Lung (tissue), 12 donors: ENCODE results near the gene TLE2. TPM values are rescaled to one million over a fixed set of nuclear protein-coding genes. Genes with fewer than 3 reads are reported as not detected.

Experiments
- ATAC-seq: fragments of 200-7000 bp; cut with Tn5 transposase; one replicate; pipeline ENCODE4 v1.9.1; 2020; ENCODE audit warnings: moderate number of reproducible peaks; ENCODE audit not compliant: insufficient read depth, low FRiP score
- DNase-seq, 3 donors: peaks; one replicate each; pipeline ENCODE4 v3.0.0-alpha.2; 2013 to 2017
- H3K27ac ChIP-seq, 2 donors: one replicate each; pipeline ENCODE4 v1.5.1; 2013; ENCODE audit warnings: mild to moderate bottlenecking in 2 of 2, moderate library complexity in 2 of 2, control low read depth in 1 of 2, inconsistent platforms in 1 of 2, low read depth in 1 of 2, low read length in 1 of 2
- H3K27me3 ChIP-seq, 3 donors: one replicate each; pipeline ENCODE4 v1.5.1; 2013; ENCODE audit warnings: low read length in 2 of 3; ENCODE audit not compliant: control insufficient read depth in 3 of 3, insufficient read depth in 3 of 3
- H3K36me3 ChIP-seq, 4 donors: one replicate each; pipeline ENCODE4 v1.5.1; 2013; ENCODE audit warnings: low read length in 4 of 4, mild to moderate bottlenecking in 1 of 4, moderate library complexity in 1 of 4; ENCODE audit not compliant: control insufficient read depth in 4 of 4, insufficient read depth in 4 of 4
- H3K4me1 ChIP-seq, 5 donors: one replicate each; pipeline ENCODE4 v1.5.1; 2013; ENCODE audit warnings: low read length in 5 of 5, mild to moderate bottlenecking in 2 of 5, moderate library complexity in 1 of 5; ENCODE audit not compliant: control insufficient read depth in 5 of 5, insufficient read depth in 5 of 5
- H3K4me3 ChIP-seq: one replicate; pipeline ENCODE4 v1.5.1; 2013; ENCODE audit warnings: mild to moderate bottlenecking, control low read depth, moderate library complexity
- H3K9ac ChIP-seq, 2 donors: one replicate each; pipeline ENCODE4 v1.5.1; 2013; ENCODE audit warnings: low read length in 2 of 2, control low read depth in 1 of 2; ENCODE audit not compliant: insufficient read depth in 1 of 2
- H3K9me3 ChIP-seq, 4 donors: one replicate each; pipeline ENCODE4 v1.5.1; 2013; ENCODE audit warnings: low read length in 3 of 4, mild to moderate bottlenecking in 1 of 4, moderate library complexity in 1 of 4; ENCODE audit not compliant: control insufficient read depth in 4 of 4, insufficient read depth in 3 of 4
- whole genome bisulfite sequencing, 2 donors: extraction: QIAGEN DNeasy Blood & Tissue Kit; methylation state at CpG; one replicate each; pipeline ENCODE4 v1.1.7; 2013; 5-methylcytosine and 5-hydroxymethylcytosine counted together
- polyA plus RNA-seq, 2 donors: library from polyadenylated mRNA; stranded (reverse); fragments of 200-250 nt; gene quantifications; one replicate each; pipeline ENCODE4 v1.2.1, GENCODE V29; 2013
- total RNA-seq, 2 donors: library from RNA; depleted of rRNA in 1 of 2; stranded (reverse); fragments of >200 nt in 1 of 2; gene quantifications; one replicate each; pipeline ENCODE4 v1.2.1, GENCODE V29; 2014 to 2021
- TF ChIP-seq, protein P1 (sequence below): IDR thresholded peaks from 2 replicates; pipeline ENCODE4 v1.5.1; 2012; ENCODE audit warnings: mild to moderate bottlenecking; ENCODE audit errors: control extremely low read depth, extremely low read depth
- donor health status: control.
- donor health status: control.
- donor health status: Bipolar disorder and iron deficiency.
- donor health status: healthy.
- donor health status: DM: yes; HTN: yes; CAD: no.

Gene TLE2
- total and polyA plus RNA-seq, 4 donors: 30.8 to 47.1 (median 39.2) TPM

GRCh38 chr19:3073159-3073563 lies 44.1 kb upstream of the TLE2 start:
- H3K27ac ChIP-seq: no peak overlapping the region
- no peak overlapping the region for H3K4me3 ChIP-seq
- H3K4me1 ChIP-seq: peaks cover 0 to 9% (median 7%) of the 10 kb centered on the region in 5 donors
- TF ChIP-seq, protein P1, sequence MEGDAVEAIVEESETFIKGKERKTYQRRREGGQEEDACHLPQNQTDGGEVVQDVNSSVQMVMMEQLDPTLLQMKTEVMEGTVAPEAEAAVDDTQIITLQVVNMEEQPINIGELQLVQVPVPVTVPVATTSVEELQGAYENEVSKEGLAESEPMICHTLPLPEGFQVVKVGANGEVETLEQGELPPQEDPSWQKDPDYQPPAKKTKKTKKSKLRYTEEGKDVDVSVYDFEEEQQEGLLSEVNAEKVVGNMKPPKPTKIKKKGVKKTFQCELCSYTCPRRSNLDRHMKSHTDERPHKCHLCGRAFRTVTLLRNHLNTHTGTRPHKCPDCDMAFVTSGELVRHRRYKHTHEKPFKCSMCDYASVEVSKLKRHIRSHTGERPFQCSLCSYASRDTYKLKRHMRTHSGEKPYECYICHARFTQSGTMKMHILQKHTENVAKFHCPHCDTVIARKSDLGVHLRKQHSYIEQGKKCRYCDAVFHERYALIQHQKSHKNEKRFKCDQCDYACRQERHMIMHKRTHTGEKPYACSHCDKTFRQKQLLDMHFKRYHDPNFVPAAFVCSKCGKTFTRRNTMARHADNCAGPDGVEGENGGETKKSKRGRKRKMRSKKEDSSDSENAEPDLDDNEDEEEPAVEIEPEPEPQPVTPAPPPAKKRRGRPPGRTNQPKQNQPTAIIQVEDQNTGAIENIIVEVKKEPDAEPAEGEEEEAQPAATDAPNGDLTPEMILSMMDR: no peak
- WGBS, 2 donors: 57 to 65% methylated on average over 3 of the region's 3 CpGs
- ATAC-seq (no peak), DNase-seq (peak; percentile 92 to 96 (median 96))
- no peaks in the 10 kb centered on the region for H3K27me3 ChIP-seq
- no peaks in the 10 kb centered on the region for H3K9me3 ChIP-seq
- no peak overlapping the region for H3K9ac ChIP-seq
- H3K36me3 ChIP-seq: no peaks in the 10 kb centered on the region

- no peak for ATAC-seq
- Histone ChIP-seq H3K9ac (no peak overlapping the region), H3K27me3 (no peaks in the 10 kb centered on the region), H3K4me3 (no peak overlapping the region), H3K9me3 (no peaks in the 10 kb centered on the region), H3K4me1 (peaks cover 0 to 9% (median 7%) of the 10 kb centered on the region in 5 donors), H3K36me3 (no peaks in the 10 kb centered on the region), H3K27ac (no peak overlapping the region)
- 74 to 84% methylated on average over 4 of the region's 4 CpGs for WGBS, 2 donors
- peak in 1 of 3 donors; percentile 31 for DNase-seq
- TF ChIP-seq, protein P1: no peak
Measured at GRCh38 chr19:3071768-3072167, 42.7 kb upstream of the TLE2 start.

DNA sequence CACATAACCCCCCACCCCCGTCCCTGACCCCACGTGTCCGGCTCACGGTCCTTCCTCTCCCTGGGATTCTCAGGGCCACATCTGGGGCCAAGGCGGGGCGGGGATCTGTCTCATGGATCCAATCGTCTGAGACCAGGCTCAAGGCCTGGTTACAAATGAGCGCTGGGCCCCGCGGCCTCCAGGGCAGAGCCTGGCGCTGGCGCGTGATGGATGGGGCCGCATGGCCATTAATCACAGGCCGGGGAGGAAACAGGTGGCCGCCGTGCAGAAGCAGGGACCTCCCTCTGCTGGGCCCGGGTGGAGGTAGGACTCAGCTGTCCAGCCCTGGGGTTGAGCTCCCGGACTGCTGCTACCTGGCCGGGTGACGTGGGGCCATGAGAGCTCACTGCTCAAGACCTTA lies 39.0 kb upstream of the TLE2 start:
- H3K9me3 ChIP-seq: no peaks in the 10 kb centered on the region
- H3K27me3 ChIP-seq: no peaks in the 10 kb centered on the region
- no peaks in the 10 kb centered on the region for H3K36me3 ChIP-seq
- no peak overlapping the region for H3K4me3 ChIP-seq
- H3K27ac ChIP-seq: no peak overlapping the region
- DNase-seq: peak in 1 of 3 donors; percentile 24
- no peak overlapping the region for H3K9ac ChIP-seq
- no peak for ATAC-seq
- WGBS, 2 donors: 32 to 63% methylated on average over 21 of the region's 21 CpGs
- H3K4me1 ChIP-seq: peaks cover 0 to 4% (median 3%) of the 10 kb centered on the region in 5 donors
- TF ChIP-seq, protein P1: no peak

DNA sequence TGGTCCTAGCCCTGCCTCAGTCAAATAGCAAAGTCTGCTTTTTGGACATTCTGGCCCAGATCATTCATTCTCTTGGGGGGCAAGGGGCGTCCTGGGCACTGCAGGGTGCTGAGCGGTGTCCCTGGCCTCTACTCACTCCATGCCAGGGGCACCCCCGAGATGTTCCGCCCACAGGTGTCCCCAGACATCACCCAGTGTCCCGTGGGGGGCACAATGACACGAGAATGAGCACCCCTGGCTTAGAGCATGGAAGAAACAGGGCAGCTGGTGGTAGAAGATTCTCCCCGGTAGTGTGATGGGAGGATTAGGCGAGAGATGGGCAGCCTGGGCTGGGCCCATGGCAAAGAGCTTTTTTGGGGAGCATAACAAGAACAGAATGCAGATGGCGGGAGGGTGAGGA lies 38.5 kb upstream of the TLE2 start:
- TF ChIP-seq, protein P1: no peak
- DNase-seq: no peak
- H3K36me3 ChIP-seq: no peaks in the 10 kb centered on the region
- no peak for ATAC-seq
- H3K9me3 ChIP-seq: no peaks in the 10 kb centered on the region
- no peak overlapping the region for H3K4me3 ChIP-seq
- no peak overlapping the region for H3K27ac ChIP-seq
- H3K9ac ChIP-seq: no peak overlapping the region
- 88 to 91% methylated on average over 9 of the region's 9 CpGs for WGBS, 2 donors
- no peaks in the 10 kb centered on the region for H3K27me3 ChIP-seq
- peaks cover 0 to 4% (median 0%) of the 10 kb centered on the region in 5 donors for H3K4me1 ChIP-seq
